Smooth muscle cell (in vitro differentiated cells): ENCODE data around the gene ATP10A. TPM values are rescaled to one million over a fixed set of nuclear protein-coding genes. Genes with fewer than 3 reads are reported as not detected.

Experiments used
- DNase-seq: peaks from one replicate; lab custom pipeline; 2025; ENCODE audit not compliant: unreplicated experiment; lab: John Stamatoyannopoulos, UW
- H2AFZ ChIP-seq: fragments of 200-600 bp; sonication (generic); 2 replicates; pipeline ENCODE4 v1.6.0; 2016; ENCODE audit warnings: antibody characterized with exemption, low read depth, mild to moderate bottlenecking
- H3F3A ChIP-seq: fragments of 200-600 bp; sonication (generic); 2 replicates; pipeline ENCODE4 v1.6.0; 2017; ENCODE audit warnings: antibody characterized with exemption, low read depth
- H3K27ac ChIP-seq: fragments of 200-600 bp; sonication (generic); 2 replicates; pipeline ENCODE4 v1.5.1; 2016; ENCODE audit warnings: low read depth, mild to moderate bottlenecking
- H3K27me3 ChIP-seq: fragments of 200-600 bp; sonication (generic); 2 replicates; pipeline ENCODE4 v1.6.1; 2016; ENCODE audit warnings: low read depth, mild to moderate bottlenecking
- H3K36me3 ChIP-seq: fragments of 200-600 bp; sonication (generic); 2 replicates; pipeline ENCODE4 v1.5.1; 2016; ENCODE audit warnings: low read depth
- H3K4me1 ChIP-seq: fragments of 200-600 bp; sonication (generic); 2 replicates; pipeline ENCODE4 v1.5.1; 2016; ENCODE audit warnings: low read depth
- H3K4me2 ChIP-seq: fragments of 200-600 bp; sonication (generic); 2 replicates; pipeline ENCODE4 v1.6.0; 2016; ENCODE audit warnings: mild to moderate bottlenecking
- H3K4me3 ChIP-seq: fragments of 200-600 bp; sonication (generic); 2 replicates; pipeline ENCODE4 v1.5.1; 2016; ENCODE audit warnings: mild to moderate bottlenecking
- H3K79me2 ChIP-seq: fragments of 200-600 bp; sonication (generic); 2 replicates; pipeline ENCODE4 v1.6.0; 2016; ENCODE audit warnings: low read depth, mild to moderate bottlenecking
- H3K9ac ChIP-seq: fragments of 200-600 bp; sonication (generic); 2 replicates; pipeline ENCODE4 v1.6.0; 2016; ENCODE audit warnings: low read depth
- H3K9me3 ChIP-seq: fragments of 200-600 bp; sonication (generic); replicated peaks from 2 replicates; pipeline ENCODE4 v1.5.1; 2016; ENCODE audit warnings: low read depth
- H4K20me1 ChIP-seq: fragments of 200-600 bp; sonication (generic); 2 replicates; pipeline ENCODE4 v1.6.0; 2016; ENCODE audit warnings: low read depth
- CTCF ChIP-seq: fragments of 200-600 bp; sonication (generic); IDR thresholded peaks from 2 replicates; pipeline ENCODE4 v1.5.1; 2017; ENCODE audit warnings: borderline replicate concordance, mild to moderate bottlenecking, antibody characterized with exemption; ENCODE audit not compliant: insufficient read depth, poor library complexity, severe bottlenecking
- WGBS: methylation state at CpG from one replicate; pipeline ENCODE4 v1.1.7; 2016; ENCODE audit warnings: low lambda C conversion rate; 5-methylcytosine and 5-hydroxymethylcytosine counted together
- polyA plus RNA-seq: library from polyadenylated mRNA; unstranded; fragments of >200 nt; fragmentation: Nextera tagmentation; extraction: Ambion mirVana; gene quantifications from 2 replicates; pipeline ENCODE4 v1.2.1, GENCODE V29; 2016
- total RNA-seq: library from RNA; depleted of rRNA; stranded (reverse); fragments of >200 nt; gene quantifications from 2 replicates; pipeline ENCODE4 v1.2.3, GENCODE V29; 2014

ATP10A gene
- total and polyA plus RNA-seq, 2 experiments from 2014 or later: 10.6 to 12.3 TPM

GRCh38 chr15:25703726-25704125, 159.4 kb downstream of the ATP10A start:
- no peaks in the 10 kb centered on the region for H3K9me3 ChIP-seq
- H3K9ac ChIP-seq: no peak overlapping the region
- no peak for DNase-seq
- H3K36me3 ChIP-seq: no peaks in the 10 kb centered on the region
- H3K4me1 ChIP-seq: no peaks in the 10 kb centered on the region
- H4K20me1 ChIP-seq: no peaks in the 10 kb centered on the region
- H3K4me2 ChIP-seq: no peak overlapping the region
- 93% methylated on average over 6 of the region's 6 CpGs for WGBS
- H3F3A ChIP-seq: no peaks in the 10 kb centered on the region
- no peaks in the 10 kb centered on the region for H3K27me3 ChIP-seq
- TF ChIP-seq CTCF: no peak
- no peak overlapping the region for H3K4me3 ChIP-seq
- H3K79me2 ChIP-seq: no peaks in the 10 kb centered on the region
- no peak overlapping the region for H3K27ac ChIP-seq
- H2AFZ ChIP-seq: no peak overlapping the region

DNA sequence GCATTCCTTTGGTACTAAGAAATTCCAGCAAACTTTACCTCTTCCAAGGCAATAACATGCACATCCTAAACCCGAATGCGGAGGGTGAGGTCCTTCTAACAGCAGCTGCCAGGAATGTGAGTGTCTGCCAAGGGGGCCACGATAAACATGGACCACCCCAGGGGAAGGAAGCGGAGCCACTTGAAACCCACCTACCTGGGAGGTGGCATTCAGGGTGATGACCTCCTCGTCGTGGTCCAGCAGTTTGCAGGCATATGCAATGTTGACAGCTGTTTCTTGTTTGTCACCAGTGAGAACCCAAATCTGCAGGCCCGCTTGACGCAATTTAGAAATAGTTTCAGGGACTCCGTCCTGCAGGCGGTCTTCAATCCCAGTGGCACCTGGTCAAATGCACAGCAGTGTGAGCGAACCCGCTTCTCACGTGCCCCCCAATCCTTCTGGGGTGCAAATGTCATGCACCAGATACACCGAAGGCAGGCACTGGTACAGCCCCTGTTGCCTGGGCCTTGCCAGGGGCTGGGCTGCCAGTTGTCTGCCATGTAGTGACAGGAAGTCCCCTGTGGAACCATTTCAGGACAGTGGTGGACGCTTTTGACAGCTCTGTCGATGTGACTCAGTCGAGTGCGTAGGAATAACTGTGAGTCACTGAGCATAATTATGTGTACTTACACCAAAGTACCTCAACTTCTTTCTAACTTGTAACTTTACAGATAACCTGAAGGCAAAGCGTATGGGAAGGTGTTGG, 161.2 kb downstream of the ATP10A start:
- H3K4me2 ChIP-seq: no peak overlapping the region
- no peaks in the 10 kb centered on the region for H3K36me3 ChIP-seq
- H3K9me3 ChIP-seq: no peaks in the 10 kb centered on the region
- no peak for DNase-seq
- no peaks in the 10 kb centered on the region for H4K20me1 ChIP-seq
- no peaks in the 10 kb centered on the region for H3K27me3 ChIP-seq
- H2AFZ ChIP-seq: no peak overlapping the region
- H3K79me2 ChIP-seq: no peaks in the 10 kb centered on the region
- TF ChIP-seq CTCF: no peak
- 89% methylated on average over 19 of the region's 19 CpGs for WGBS
- H3K4me3 ChIP-seq: no peak overlapping the region
- no peaks in the 10 kb centered on the region for H3K4me1 ChIP-seq
- no peaks in the 10 kb centered on the region for H3F3A ChIP-seq
- no peak overlapping the region for H3K9ac ChIP-seq
- H3K27ac ChIP-seq: peak overlapping the region; percentile 36

GRCh38 chr15:25700916-25701315, 162.2 kb downstream of the ATP10A start:
- Histone ChIP-seq H3K79me2 (no peaks in the 10 kb centered on the region), H4K20me1 (no peaks in the 10 kb centered on the region), H2AFZ (no peak overlapping the region), H3K4me1 (no peaks in the 10 kb centered on the region), H3K4me3 (no peak overlapping the region), H3K27me3 (no peaks in the 10 kb centered on the region), H3F3A (no peaks in the 10 kb centered on the region), H3K9ac (no peak overlapping the region), H3K9me3 (no peaks in the 10 kb centered on the region), H3K27ac (no peak overlapping the region), H3K4me2 (no peak overlapping the region), H3K36me3 (no peaks in the 10 kb centered on the region)
- no peak for DNase-seq
- WGBS: 96% methylated on average over 7 of the region's 7 CpGs
- TF ChIP-seq CTCF: no peak

DNA sequence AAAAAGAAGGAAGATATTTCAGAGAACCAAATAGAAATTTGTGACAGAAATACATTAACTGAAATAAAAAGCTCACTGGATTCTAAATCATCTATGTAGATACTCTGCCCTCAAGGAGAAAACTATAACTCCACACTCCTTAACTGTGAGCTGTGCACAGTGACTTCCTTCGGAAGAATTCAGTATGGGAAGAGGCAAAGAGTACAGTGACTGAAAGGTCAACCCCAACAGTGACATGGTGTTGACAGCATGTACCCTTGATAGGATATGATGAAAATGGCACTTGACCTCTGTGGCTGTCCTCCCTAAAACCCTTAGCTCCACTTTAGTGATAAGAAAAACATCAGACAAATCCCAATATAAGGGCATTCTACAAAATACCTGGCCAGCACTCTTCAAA, 165.5 kb downstream of the ATP10A start:
- H2AFZ ChIP-seq: no peak overlapping the region
- H3K9me3 ChIP-seq: no peaks in the 10 kb centered on the region
- H4K20me1 ChIP-seq: no peaks in the 10 kb centered on the region
- no peak overlapping the region for H3K27ac ChIP-seq
- no peaks in the 10 kb centered on the region for H3K4me1 ChIP-seq
- no peak overlapping the region for H3K4me2 ChIP-seq
- H3K79me2 ChIP-seq: no peaks in the 10 kb centered on the region
- no peak for TF ChIP-seq CTCF
- H3K27me3 ChIP-seq: no peaks in the 10 kb centered on the region
- DNase-seq: no peak
- no peaks in the 10 kb centered on the region for H3K36me3 ChIP-seq
- H3F3A ChIP-seq: no peaks in the 10 kb centered on the region
- H3K4me3 ChIP-seq: no peak overlapping the region
- 88% methylated on average over 1 of the region's 1 CpG for WGBS
- no peak overlapping the region for H3K9ac ChIP-seq
